Measurements from ENCODE around the gene SETMAR. TPM values are rescaled to one million over a fixed set of nuclear protein-coding genes. Genes with fewer than 3 reads are reported as not detected.

Gene SETMAR
- polyA plus RNA-seq, 1 donor (not counting 4 experiments of a cell fraction or from before 2014, with no cell fraction given), result 12.7 TPM

GRCh38 chr3:4309491-4310128, 6.4 kb downstream of the SETMAR start:
- H3K79me2 ChIP-seq (ENCODE audit: control insufficient read depth, insufficient read depth, low read length), result no peaks in the 10 kb centered on the region
- no peaks in the 10 kb centered on the region for H3K9me1 ChIP-seq (ENCODE audit: control insufficient read depth, extremely low read depth, insufficient read depth, low read length)
- H2AFZ ChIP-seq (ENCODE audit: control insufficient read depth, low read length), result no peak overlapping the region
- TF ChIP-seq EZH2 (IDR thresholded peaks at IDR 0.05; ENCODE audit: low read length), result no peak
- TF ChIP-seq, protein P1, sequence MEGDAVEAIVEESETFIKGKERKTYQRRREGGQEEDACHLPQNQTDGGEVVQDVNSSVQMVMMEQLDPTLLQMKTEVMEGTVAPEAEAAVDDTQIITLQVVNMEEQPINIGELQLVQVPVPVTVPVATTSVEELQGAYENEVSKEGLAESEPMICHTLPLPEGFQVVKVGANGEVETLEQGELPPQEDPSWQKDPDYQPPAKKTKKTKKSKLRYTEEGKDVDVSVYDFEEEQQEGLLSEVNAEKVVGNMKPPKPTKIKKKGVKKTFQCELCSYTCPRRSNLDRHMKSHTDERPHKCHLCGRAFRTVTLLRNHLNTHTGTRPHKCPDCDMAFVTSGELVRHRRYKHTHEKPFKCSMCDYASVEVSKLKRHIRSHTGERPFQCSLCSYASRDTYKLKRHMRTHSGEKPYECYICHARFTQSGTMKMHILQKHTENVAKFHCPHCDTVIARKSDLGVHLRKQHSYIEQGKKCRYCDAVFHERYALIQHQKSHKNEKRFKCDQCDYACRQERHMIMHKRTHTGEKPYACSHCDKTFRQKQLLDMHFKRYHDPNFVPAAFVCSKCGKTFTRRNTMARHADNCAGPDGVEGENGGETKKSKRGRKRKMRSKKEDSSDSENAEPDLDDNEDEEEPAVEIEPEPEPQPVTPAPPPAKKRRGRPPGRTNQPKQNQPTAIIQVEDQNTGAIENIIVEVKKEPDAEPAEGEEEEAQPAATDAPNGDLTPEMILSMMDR (optimal IDR thresholded peaks at IDR 0.05 in 1 of 3, IDR thresholded peaks at IDR 0.05 in 1 of 3, conservative IDR thresholded peaks at IDR 0.05 in 1 of 3; ENCODE audit: extremely low read depth in 1 of 3, insufficient read depth in 2 of 3, low read length in 3 of 3), result no peak
- no peak overlapping the region for H3K4me3 ChIP-seq (ENCODE audit: control insufficient read depth in 2 of 3, extremely low read depth in 1 of 3, insufficient read depth in 2 of 3, low read depth in 1 of 3, low read length in 3 of 3)
- dilution Hi-C loops (cut with MboI; ENCODE audit: extremely low pct_ligation_motif_present, low sequenced_read_pairs), result no loop called here
- no peak overlapping the region for H3K27ac ChIP-seq (ENCODE audit: control insufficient read depth, insufficient read depth, low read length)
- DNase-seq (ENCODE audit: low read depth, low spot score), result no peak
- H3K27me3 ChIP-seq (ENCODE audit: control insufficient read depth, extremely low read depth, insufficient read depth, low read length), result no peaks in the 10 kb centered on the region
- no peak overlapping the region for H3K9ac ChIP-seq (ENCODE audit: control insufficient read depth, extremely low read depth, insufficient read depth, low read length)
- H3K4me2 ChIP-seq (ENCODE audit: control insufficient read depth, extremely low read depth, insufficient read depth, low read depth, low read length), result no peak overlapping the region
- no peaks in the 10 kb centered on the region for H3K9me3 ChIP-seq (ENCODE audit: control insufficient read depth, low read depth, low read length)
- FAIRE-seq, result no peak
- H4K20me1 ChIP-seq (ENCODE audit: control insufficient read depth, extremely low read depth, insufficient read depth, low read length), result no peaks in the 10 kb centered on the region
- peaks cover 2 to 3% of the 10 kb centered on the region in 2 experiments for H3K36me3 ChIP-seq (ENCODE audit: control insufficient read depth in 2 of 2, extremely low read depth in 1 of 2, insufficient read depth in 2 of 2, low read length in 2 of 2)
- H3K4me1 ChIP-seq (ENCODE audit: control insufficient read depth, extremely low read depth, insufficient read depth, low read length), result peaks cover 16% of the 10 kb centered on the region

DNA sequence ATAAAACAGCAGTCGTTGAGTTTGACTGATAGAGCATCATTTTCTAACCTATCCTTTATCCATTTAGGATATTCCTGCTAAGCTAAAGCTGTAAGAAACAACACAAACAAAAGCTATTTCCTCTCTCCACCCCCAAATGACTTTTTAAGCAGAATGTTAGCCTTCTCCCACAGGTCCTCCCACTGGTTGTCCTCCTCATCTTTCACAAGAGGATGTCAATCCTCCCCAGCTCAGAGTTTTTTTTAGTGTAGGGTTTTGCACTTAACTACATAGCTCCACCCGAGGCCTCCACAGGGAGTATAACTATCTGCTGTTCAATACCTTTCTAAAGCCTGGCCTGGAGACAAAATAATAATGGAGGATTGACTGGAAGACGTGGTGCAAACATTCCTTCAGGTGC, 7.8 kb downstream of the SETMAR start:
- no peaks in the 10 kb centered on the region for H3K9me3 ChIP-seq (ENCODE audit: control insufficient read depth, low read depth, low read length)
- H4K20me1 ChIP-seq (ENCODE audit: control insufficient read depth, extremely low read depth, insufficient read depth, low read length), result no peaks in the 10 kb centered on the region
- no peak overlapping the region for H3K4me3 ChIP-seq (ENCODE audit: control insufficient read depth in 2 of 3, extremely low read depth in 1 of 3, insufficient read depth in 2 of 3, low read depth in 1 of 3, low read length in 3 of 3)
- FAIRE-seq, result no peak
- no peaks in the 10 kb centered on the region for H3K9me1 ChIP-seq (ENCODE audit: control insufficient read depth, extremely low read depth, insufficient read depth, low read length)
- dilution Hi-C loops (cut with MboI; ENCODE audit: extremely low pct_ligation_motif_present, low sequenced_read_pairs), result no loop called here
- H3K4me2 ChIP-seq (ENCODE audit: control insufficient read depth, extremely low read depth, insufficient read depth, low read depth, low read length), result no peak overlapping the region
- H2AFZ ChIP-seq (ENCODE audit: control insufficient read depth, low read length), result no peak overlapping the region
- H3K27me3 ChIP-seq (ENCODE audit: control insufficient read depth, extremely low read depth, insufficient read depth, low read length), result no peaks in the 10 kb centered on the region
- DNase-seq (ENCODE audit: low read depth, low spot score), result no peak
- no peak overlapping the region for H3K9ac ChIP-seq (ENCODE audit: control insufficient read depth, extremely low read depth, insufficient read depth, low read length)
- TF ChIP-seq, protein P1 (optimal IDR thresholded peaks at IDR 0.05 in 1 of 3, IDR thresholded peaks at IDR 0.05 in 1 of 3, conservative IDR thresholded peaks at IDR 0.05 in 1 of 3; ENCODE audit: extremely low read depth in 1 of 3, insufficient read depth in 2 of 3, low read length in 3 of 3), result no peak
- TF ChIP-seq EZH2 (IDR thresholded peaks at IDR 0.05; ENCODE audit: low read length), result no peak
- H3K79me2 ChIP-seq (ENCODE audit: control insufficient read depth, insufficient read depth, low read length), result no peaks in the 10 kb centered on the region
- peaks cover 2 to 3% of the 10 kb centered on the region in 2 experiments for H3K36me3 ChIP-seq (ENCODE audit: control insufficient read depth in 2 of 2, extremely low read depth in 1 of 2, insufficient read depth in 2 of 2, low read length in 2 of 2)
- H3K27ac ChIP-seq (ENCODE audit: control insufficient read depth, insufficient read depth, low read length), result no peak overlapping the region
- H3K4me1 ChIP-seq (ENCODE audit: control insufficient read depth, extremely low read depth, insufficient read depth, low read length), result peaks cover 8% of the 10 kb centered on the region

Data from keratinocyte (primary cell).